Right renal pelvis (tissue), 4 donors: ENCODE data around the gene EPHA1. TPM values are rescaled to one million over a fixed set of nuclear protein-coding genes. Genes with fewer than 3 reads are reported as not detected.

Source experiments
- DNase-seq, 4 donors: peaks; one replicate each; pipeline ENCODE4 v3.0.0-alpha.2; 2013; ENCODE audit warnings: low read depth in 4 of 4, low spot score in 3 of 4, missing footprints in 1 of 4
- polyA plus RNA-seq, 4 donors: library from polyadenylated mRNA; unstranded; fragments of 120-200 nt; gene quantifications; one replicate each; pipeline ENCODE4 v1.2.1, GENCODE V29; 2013; ENCODE audit not compliant: insufficient read length in 4 of 4

The EPHA1 gene
- polyA plus RNA-seq, 4 donors: 16.5 to 22.5 (median 17.6) TPM

DNA sequence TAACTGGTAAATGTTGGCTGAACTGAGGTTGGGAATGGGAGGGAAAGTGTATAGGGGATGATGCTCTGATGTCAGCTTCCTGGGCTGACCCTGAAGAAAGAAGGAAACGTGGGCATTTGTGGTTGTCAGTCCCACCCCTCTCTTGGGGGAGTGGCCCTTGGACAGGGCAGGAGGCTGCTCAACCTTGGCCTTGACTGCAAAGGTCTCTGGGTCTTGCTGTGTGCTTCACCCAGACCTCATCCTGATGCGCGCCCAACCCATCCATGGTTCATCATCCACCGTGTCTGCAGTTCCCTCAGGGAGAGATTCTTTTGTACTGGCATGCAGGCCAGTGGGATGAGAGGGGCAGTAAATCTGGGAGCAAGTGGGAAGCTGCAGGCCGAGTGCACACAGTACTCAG, 32.3 kb downstream of the EPHA1 start:
- DNase-seq: no peak

DNA sequence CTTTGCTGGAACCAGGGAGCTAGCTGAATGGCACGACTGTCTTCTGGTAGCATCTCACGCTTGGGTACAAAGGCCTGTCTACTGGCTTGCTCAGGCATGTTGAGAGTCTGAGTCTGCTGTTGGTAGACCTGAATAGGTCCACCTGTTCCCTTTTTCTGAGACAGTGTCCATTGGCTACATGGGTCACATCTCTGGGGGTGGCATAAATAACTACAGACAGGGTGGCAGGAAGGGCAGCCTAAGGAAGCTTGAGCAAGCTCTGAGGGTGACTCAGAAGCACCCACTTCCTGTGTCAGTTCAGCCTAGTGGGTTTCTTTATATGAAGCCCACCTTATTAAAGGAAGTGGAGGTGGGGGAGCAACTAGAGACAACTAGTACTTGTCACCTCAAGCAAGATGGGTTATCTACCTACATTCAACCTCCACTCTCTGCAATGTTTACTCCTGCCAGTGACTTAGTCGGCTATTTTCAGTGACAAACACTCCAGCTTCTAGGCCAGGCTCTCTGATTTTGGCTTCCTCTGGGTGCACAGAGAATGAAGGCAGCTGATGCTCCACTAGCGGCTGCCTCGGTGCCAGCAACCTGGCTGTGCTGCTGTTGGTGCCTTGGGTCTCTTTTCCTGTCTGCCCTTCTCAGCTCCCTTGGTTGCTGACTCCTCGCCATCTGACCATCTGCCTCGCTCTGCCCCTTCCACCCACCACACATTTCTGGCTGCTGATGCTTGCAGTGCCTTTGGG, 33.2 kb downstream of the EPHA1 start:
- no peak for DNase-seq

DNA sequence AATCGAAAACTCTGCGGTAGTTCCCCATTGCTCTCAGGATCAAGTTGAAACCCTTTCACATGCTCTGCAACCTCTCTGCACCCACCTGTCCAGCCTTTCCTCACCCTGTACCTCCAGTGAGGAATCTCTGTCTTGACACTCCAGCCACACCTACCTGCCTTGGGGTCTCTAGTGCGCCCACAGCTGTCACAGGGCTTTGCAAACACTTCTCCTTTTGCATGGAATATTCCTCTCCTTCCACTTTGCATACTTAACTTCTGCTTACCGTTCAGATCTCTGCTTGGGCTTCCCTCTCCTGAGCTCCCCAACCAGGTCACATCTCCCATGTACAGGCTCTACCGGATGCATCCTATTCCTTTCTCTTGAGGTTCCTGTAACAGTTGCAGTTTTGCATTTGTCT, 34.1 kb downstream of the EPHA1 start:
- no peak for DNase-seq

DNA sequence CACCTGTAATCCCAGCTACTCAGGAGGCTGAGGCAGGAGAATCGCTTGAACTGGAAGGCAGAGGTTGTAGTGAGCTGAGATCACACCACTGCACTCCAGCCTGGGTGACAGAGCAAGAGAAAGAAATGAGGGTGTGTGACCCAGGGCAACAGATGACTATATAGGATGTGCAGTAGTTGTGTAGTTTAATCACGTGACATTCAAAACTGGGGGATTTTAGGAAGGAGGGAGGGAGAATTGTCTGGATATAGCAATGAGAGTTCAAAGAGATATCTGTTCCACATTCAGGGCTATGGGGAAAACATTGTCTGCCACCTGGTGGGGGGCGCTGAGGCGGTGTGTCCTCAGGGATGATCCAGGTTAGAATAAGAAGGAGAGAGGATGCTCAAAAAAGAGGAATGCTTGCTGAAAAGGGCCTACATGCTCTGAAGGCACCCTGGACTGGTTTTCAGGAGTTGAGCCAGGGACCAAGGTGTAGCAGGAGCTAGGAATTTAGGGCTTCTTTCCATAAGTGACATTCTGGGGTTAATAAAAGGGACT, 35.3 kb downstream of the EPHA1 start:
- no peak for DNase-seq

DNA sequence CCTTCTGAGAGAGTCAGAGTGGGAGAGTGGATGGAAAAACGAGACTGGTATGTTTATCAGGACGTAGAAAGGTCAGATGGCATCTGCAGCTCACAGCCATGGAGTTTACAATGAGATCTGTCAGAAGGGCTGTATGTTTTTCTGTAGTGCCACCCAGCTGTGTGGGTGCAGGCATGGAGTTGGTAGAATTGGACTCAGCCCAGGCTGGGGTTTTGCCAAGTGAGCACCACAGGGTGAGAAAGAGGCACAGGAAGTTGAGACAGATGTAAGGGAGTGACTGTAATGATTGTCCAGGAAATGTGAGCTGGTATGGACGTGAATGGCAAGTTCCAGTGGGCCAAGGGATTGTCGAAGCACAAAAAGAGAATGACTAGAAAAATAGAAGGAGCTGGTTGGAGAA, 36.6 kb downstream of the EPHA1 start:
- DNase-seq: no peak

DNA sequence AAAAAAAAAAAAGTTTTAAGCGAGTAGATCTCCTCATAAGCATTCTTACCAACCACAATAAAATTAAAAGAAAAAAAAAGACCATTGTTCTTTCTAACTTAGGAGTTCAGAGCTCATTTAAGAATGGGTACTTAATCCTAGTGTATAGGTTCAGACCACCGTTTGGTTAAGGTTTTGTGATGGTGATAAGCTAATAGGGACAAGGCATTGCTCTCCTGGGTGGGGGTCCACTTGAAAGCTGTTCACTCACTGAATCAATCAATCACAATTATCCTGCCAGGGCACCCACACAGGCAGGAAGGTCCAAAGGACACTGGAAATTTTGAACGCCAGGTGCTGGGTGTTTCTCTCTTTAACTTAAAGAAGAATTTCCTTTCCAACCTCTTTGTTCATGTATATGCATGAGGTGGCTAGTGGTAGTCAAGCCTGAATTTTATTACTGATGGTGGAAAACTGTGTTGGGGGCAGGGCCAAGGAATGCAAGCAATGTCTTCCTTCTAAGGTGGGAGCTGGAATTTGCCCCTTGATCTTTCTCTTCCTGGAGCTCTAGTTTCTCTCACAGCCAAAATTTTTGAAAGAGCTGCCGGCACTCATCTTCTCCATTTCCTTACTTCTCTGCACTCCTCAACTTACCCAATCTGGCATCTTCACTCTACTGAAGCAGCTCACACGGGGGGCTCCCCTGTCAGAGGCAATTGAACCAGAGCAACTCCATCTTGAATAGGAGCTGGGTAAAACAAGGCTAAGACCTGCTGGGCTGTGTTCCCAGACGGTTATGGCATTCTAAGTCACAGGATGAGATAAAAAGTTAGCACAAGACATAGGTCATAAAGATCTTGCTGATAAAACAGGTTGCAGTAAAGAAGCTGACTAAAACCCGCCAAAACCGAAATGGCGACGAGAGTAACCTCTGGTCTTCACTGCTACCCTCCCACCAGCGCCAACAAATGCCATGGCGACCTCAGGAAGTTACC, 38.7 kb downstream of the EPHA1 start:
- no peak for DNase-seq

DNA sequence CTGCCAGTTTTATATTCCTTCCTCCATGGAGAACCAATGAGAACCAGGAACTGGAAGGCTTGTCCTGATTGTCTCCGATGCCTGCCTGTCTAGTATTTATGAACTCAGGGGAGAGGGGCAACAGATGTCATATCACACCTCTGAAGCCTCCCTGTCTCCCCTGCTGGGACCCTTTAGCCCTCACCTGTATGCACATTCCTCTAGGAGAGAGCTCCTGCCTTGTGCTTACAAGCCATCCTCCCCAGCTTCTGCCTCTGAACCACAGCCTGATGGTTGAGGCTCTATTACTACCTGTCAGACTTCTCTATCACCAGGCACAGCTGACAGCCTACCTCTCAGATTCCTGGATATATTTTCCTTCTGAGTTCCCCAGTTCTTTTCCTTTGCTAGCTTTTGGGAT, 40.3 kb downstream of the EPHA1 start:
- DNase-seq: no peak

DNA sequence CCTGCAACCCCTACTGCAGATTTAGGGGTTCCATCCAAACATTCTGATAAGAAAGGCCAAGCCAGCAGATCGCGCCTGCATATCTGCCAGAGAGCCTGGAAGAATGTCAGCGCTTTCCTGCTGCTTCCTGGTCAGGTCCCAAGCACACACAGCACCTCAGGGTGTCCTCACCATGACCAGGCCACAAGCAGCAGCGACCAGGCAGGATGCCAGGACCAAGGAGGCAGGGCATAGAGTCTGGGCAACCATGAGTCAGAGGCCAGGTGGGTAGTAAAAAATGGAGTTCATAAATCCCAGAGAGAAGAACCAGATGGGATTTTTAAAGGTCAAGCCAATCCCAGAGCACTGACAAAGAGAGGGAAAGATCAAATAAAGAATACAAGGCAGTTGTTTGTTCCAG, 40.7 kb downstream of the EPHA1 start:
- DNase-seq: no peak

DNA sequence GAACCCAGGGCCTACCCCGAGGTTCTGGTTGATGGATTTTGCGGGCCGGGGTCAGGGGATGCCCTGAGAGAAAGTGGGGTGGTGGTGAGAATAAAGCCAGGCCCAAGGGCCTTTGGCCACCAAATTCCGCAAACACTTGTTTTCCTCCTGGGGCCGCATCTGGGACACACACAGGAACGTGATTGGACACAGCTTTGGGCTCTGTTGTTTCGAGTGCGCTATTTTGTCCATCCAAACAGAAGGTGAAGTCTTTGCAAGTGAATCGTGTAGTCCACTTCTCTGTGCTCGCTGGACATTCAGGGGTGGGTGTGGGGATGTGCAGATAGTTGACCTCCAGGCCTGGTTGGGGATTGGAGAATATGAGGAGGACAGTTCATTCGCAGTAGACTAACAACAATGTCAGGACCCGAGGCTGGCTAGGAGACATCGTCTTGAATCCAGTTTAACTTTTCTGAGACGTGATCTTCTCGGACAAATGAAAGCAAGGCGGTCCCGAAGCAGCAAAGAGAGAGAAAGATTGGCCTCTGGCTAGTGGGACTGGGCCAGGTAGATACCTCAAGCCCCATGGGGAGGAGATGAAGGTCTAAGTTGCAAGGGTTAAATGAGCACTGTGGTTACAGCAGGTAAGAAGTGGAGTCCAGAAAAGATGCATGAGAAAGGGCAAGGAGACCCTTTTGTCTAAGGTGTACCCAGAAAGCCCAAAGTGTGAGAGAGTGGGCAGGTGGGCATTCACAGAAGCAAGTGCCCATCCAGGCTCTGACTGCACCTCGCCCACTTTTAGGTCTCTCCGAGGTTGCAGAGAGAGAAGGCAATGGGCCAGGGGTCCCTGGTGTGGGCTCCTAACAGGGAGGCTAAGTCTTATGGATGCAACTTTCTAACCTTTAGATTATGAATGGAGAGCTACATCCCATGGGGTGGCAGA, 45.4 kb downstream of the EPHA1 start:
- no peak for DNase-seq

DNA sequence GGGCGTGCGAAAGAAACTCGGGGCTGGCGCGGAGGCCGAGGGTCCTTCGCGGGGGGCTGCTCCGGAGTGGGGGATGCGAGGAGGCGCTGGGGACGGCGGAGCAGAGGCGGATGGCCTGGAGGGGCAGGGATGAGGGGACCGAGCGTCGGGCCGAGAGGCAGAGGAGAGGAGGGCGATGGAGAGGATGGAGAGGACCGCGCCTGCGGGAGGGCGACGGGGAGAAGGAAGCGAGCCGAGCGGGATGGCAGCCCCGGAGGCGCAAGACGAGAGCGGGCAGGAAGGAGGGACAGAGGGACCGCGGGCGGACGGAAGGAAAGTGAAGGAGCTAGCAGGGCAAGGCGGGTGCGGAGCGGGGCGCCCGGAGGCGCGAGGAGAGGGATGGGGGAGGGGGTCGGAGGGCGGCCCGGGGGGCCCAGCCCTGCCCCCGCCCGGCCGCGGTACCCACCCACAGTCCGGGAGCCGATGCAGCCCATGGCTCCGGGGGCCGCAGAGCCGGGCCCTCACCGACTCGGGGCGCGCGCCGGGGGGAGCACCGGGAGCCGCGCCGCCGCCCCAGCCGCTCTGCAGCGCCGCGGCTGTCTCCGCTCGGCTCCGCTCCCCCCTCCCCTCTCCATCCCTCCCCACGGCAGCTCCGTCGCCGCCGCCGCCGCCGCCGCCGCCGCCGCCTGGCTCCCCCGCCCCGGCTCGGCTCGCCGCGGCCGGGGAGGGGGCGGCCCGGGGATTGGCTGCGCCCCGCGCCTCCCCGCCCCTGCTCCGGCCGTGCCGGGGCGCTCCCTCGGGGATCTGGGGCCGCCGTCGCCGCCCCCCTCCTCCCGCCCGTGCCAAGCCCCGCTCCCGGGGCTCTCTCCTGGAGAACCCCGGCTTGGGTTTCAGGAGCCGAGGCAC, 46.3 kb downstream of the EPHA1 start, which contains the start of gene FAM131B:
FAM131B (minus strand) TSS at position 583 of the 885 bp plus-strand sequence; CDS start at position 473, 110 bp downstream.
- DNase-seq: no peak

DNA sequence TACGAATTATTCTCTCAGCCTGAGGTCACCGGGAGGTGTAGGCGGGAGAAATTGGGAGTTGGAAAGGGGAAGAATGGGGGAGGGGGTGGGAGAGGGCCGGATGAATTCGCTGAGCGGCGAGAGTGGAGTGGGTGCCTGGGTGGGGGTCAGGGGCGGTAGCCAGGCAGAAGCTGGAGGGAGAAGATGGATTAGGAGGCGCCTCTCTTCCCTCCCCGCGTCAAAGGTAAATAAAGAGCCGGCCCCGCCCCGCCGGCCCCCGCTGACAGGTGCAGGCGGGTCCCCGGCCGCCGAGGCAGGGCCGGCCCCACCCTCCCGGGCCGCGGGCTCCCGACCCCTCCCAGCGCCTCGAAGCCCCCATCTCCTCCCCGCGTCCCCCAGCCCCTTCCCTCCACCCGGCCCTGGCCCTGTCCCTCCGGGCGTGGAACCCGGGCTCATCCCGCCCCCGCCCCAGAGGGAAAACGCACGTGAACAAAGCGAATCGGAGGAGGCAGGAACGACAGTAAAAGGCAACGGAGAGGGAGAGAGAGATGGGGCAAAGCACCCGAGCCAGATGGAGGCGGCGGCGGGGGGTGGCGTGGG, 47.0 kb downstream of the EPHA1 start:
- DNase-seq: no peak

DNA sequence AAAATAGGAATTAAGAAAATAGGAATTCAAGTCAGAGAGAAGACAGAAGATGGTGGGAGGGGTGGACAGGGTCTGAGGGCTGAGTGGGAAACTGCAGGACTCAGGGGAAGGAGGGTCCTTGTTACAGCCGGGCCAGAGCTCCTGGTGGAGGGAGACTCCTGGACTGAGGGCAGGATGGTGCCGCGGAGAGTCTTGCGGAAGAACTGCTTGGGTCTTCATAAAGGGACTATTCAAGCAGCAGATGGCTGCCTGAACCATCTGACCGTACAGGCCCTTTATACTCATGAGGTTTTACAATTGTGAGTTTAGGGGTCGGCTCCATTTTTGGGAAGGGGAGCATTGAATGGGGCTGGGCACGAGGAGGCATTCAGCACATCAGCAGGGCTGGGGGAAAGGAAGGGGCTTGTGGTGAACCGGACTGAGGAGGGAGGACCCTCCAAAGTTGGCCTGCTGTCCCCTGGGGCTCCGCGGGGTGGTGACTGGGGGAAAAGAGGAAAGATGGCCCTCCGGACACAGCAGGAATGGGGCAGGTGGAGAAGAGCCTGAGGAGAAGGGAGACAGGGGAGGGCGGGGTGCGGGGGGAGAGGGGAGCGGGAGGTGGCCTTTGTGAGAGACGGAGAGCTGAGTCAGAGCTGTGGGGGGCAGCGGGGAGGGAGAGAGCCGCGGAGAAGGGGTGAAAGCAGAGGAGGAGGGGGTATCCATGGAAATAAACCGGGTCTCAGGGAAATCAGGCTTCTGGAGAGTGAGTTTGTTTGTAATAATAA, 47.7 kb downstream of the EPHA1 start:
- no peak for DNase-seq

DNA sequence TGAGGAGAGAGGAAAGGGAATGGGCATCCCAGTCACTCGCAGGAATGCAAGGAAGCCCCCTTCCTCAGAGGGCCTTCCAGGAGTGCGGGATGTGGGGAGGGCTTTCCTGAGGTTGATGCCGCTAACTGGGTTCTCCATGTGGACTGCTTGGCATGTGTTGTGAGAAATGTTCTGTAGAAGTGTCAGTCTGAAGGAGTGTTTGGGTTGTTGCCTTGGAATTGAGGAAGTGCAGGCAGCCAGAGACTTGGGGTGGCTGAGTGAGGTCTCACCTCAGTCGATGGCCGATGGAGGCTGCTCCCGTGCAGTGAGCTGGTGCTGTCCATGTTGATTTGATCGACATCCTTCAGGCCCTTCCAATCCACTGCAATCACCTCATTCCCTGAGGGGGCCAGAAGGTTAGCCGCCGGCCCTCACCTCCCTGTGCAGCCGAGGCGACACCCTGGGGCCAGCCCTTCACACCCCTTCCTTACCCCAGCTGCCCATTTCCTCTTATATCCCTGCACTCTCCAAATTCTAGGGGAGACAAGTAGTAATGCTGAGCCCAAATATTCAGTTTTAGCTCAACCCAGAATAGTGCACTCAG, 48.8 kb downstream of the EPHA1 start:
- no peak for DNase-seq

DNA sequence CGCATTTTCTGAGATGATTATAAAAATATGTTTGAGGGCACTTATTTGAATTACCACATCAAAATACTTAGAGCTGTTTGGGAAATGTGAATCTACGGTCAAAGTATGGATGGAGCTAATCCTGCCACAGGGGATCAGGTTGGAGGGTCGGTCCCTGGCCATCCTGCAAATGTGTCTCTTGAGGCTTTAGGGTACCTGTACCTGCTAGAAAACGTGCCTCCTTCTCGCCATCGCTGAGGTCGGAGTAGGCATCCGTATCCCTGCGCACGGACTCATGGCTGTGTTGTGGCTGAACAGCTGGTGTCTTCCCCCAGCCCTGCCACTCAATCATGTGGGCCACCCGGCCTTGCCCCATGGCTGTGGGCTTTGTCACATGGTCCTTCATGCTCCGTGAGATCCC, 50.0 kb downstream of the EPHA1 start:
- no peak for DNase-seq

DNA sequence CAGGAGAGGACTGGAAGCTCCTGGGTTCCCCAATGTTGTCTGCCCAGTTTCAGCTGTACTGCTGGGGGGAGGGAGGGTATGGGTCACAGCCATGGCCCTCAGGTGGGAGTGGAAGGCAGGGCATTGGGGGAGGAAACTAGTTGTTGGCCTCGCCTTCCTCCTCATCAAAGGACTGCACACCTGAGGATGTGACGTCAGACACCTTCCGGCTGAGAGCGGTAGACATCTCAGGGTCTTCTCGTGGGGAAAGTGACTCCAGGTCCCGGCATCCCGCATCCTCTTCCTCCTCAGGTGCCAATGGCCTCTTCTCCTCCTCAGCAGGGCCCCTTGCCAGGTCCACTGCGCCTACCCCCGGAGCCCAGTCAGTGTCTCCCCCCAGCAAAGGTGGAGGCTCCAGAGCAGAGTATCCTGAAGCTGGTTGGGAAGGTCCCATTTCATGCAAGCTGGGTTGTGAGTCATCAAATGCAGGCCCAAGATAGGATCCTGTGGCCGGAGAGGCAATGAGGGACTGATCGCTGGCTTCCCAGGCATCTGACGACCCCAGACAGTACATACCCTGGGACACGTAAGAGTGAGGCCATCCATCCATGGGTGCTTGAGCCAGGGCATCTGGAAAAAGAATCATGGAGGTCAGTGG, 52.1 kb downstream of the EPHA1 start:
- DNase-seq: no peak

DNA sequence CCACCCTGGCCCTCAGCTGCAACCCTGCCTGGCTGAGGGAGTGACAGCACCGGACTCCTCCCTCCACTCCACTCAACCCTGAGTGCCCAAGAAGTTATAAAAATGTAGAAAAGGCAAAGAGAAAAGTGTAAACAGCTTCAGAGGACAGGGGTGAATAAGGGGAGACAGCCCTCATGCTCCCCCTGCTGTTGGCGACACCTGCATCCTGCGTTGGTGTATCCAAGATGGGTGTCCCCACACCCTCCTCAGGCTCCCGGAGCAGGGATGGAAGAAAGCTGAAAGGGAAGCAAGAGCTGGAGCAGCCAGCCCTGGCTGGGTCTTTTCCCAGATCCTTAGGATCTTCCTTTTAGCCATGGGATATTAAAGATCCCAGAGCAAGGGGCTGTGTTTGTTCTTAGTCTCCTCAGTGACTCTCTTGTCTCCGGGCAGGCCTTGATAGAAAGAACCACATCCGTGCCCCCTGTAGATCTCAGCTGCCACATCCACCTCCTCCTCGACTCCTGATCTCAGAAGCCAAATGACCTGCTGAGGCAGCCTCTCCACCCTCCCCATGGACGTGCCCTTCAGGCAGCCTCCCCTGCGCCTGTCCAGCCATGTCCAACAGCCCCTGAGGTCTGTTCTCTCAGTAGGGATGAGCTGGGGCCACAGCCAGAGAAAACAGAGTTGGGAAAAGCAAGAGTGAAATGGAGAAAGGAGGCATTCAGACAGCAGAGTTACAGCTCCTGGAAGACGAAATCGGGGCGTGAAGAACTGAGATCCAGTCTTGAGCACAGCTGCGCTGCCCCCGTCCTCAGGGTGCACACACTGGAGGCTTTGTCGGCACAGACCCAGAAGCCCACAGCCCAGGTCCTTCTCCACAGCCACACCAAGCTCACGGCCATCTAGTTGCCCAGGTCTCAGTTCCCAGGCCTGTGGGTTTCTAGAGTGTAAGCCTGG, 52.9 kb downstream of the EPHA1 start:
- no peak for DNase-seq
